Measurements from ENCODE around the gene FAM187B. TPM values are rescaled to one million over a fixed set of nuclear protein-coding genes. Genes with fewer than 3 reads are reported as not detected.

The FAM187B gene
- total and polyA plus RNA-seq, 4 donors = 0.17 TPM; not detected in 3

GRCh38 chr19:35207391-35207871 is 21.1 kb downstream of the FAM187B start:
- H3K9me3 ChIP-seq (ENCODE audit: control insufficient read depth in 4 of 4, low read length in 3 of 4) = no peaks in the 10 kb centered on the region
- 90% methylated on average over 8 of the region's 8 CpGs for WGBS

More at GRCh38 chr19:35207391-35207871, 21.1 kb downstream of the FAM187B start:
- Histone ChIP-seq H3K9ac (ENCODE audit: low read depth in 1 of 2, low read length in 2 of 2) (no peak overlapping the region), H3K4me1 (ENCODE audit: control insufficient read depth in 4 of 4, insufficient read depth in 4 of 4, low read length in 3 of 4) (peaks cover 0 to 2% (median 0%) of the 10 kb centered on the region in 4 donors), H3K27ac (ENCODE audit: low read depth in 1 of 2, low read length in 2 of 2) (no peak overlapping the region), H3K4me3 (ENCODE audit: low read depth in 1 of 3, low read length in 3 of 3) (no peak overlapping the region), H3K27me3 (ENCODE audit: control insufficient read depth in 4 of 4, insufficient read depth in 4 of 4, low read length in 3 of 4) (no peaks in the 10 kb centered on the region), H3K36me3 (ENCODE audit: control insufficient read depth in 4 of 4, insufficient read depth in 3 of 4, low read depth in 1 of 4, low read length in 3 of 4) (no peaks in the 10 kb centered on the region)
- TF ChIP-seq FOXA1 (IDR thresholded peaks at IDR 0.05) (no peak), JUND (IDR thresholded peaks at IDR 0.05) (no peak), YY1 (IDR thresholded peaks at IDR 0.05) (no peak), SP1 (IDR thresholded peaks at IDR 0.05) (no peak), REST (IDR thresholded peaks at IDR 0.05) (no peak), ZBTB33 (IDR thresholded peaks at IDR 0.05) (no peak), CTCF (IDR thresholded peaks at IDR 0.05; ENCODE audit: low read depth, low read length, missing input control) (no peak), FOXA2 (IDR thresholded peaks at IDR 0.05) (no peak), ATF3 (IDR thresholded peaks at IDR 0.05) (no peak), NR2F2 (IDR thresholded peaks at IDR 0.05) (no peak), HNF4G (IDR thresholded peaks at IDR 0.05) (no peak), RAD21 (IDR thresholded peaks at IDR 0.05) (no peak), MAX (IDR thresholded peaks at IDR 0.05) (no peak), EGR1 (IDR thresholded peaks at IDR 0.05; ENCODE audit: low read depth in 2 of 2) (no peak), HNF4A (conservative IDR thresholded peaks at IDR 0.05) (no peak), TAF1 (conservative IDR thresholded peaks at IDR 0.05) (no peak), GABPA (IDR thresholded peaks at IDR 0.05 in 1 of 2, conservative IDR thresholded peaks at IDR 0.05 in 1 of 2) (no peak)
- no peak for DNase-seq (ENCODE audit: low spot score)

Measured in liver (tissue), 9 donors.